CMK (cell line): ENCODE results near the gene ARIH2.
A peak's percentile ranks its signal among the peaks of the same experiment; 100 is the strongest.
"Not testable (repeated sequence)": the region's sequence is repeated elsewhere in the genome, so short reads cannot be mapped to it uniquely, and the experiment has no call there.

Source experiments
- DNase-seq: peaks from one replicate; pipeline ENCODE4 v3.0.0-alpha.2; 2010; ENCODE audit warnings: low read depth

Gene ARIH2

DNA sequence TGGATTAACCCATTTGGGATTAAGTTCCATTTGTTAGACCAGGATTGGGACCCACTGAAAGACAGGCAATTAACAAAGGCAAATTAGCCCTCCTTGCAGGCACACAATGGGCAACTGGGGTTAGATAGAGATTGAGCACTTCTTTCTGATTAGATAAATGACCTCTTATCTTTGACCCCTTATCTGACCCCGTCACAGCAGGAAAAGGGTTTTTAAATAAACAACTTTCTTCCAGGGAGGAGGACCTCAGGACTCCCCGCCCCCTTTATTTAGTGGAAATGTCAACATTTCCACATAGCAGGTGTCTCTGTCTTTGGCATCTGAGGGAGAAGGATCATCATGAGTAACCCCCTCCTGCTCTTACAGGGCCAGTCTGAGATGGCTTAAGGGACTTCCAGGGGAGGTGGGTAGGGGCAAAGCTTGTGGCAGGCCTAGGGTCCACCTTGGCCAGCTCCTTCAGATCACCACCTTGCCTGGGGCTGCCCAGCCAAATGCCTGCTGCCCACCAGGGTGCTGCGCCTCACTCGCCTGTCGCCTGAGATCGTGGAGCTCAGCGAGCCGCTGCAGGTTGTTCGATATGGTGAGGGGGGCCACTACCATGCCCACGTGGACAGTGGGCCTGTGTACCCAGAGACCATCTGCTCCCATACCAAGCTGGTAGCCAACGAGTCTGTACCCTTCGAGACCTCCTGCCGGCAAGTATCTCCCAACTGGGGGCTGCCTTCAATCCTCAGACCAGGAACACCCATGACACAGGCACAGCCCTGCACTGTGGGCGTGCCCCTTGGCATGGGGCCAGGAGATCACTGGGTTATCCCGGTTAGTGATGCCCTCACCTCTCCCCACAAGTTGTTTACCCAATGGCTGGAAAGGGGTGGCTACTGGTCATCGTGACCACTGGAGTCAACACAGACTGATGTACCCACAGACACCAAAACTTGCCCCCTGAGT, 86.0 kb downstream of the ARIH2 start:
- DNase-seq: no peak

GRCh38 chr3:49005303-49005680, 86.7 kb downstream of the ARIH2 start:
- DNase-seq: no peak

GRCh38 chr3:49005998-49006397, 87.4 kb downstream of the ARIH2 start:
- no peak for DNase-seq

GRCh38 chr3:49006408-49007067, 87.9 kb downstream of the ARIH2 start:
- no peak for DNase-seq

DNA sequence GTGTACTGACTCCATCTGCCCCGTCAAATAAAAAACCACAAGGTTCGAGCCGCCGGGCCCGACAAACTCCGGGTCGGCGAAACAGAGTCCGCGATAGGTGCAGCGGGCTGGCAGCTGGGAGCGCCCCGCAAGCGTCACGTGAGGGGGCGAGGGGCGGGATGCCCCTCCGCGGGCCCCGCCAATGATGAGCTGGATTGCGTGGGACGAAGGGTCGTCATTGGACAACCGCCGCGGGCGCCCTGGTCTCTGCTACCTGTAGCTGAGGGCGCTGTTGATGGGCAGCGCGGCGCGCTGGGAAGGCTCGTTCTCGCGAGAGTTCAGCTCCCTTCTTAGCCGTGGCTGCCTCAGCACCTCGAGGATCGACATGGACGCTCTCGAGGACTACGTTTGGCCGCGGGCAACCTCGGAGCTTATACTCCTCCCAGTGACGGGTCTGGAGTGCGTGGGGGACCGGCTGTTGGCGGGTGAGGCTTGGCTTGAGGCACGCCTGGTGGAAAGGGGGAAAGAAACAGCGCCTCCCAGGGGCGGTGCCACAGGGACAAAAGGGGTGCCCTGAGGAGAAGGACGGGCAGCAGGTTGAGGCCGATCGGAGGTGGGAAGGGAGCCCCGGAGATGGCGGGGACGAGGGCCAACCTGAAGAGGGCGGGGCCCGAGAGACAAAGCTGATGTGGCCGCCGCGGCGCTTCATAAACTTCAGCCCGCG, 88.6 kb downstream of the ARIH2 start, which contains the start of gene WDR6:
Gene WDR6 (plus strand): TSS at position 324 of the 703 bp plus-strand sequence. CDS start 41 bp downstream, at position 365.
- peak; percentile 95 for DNase-seq

DNA sequence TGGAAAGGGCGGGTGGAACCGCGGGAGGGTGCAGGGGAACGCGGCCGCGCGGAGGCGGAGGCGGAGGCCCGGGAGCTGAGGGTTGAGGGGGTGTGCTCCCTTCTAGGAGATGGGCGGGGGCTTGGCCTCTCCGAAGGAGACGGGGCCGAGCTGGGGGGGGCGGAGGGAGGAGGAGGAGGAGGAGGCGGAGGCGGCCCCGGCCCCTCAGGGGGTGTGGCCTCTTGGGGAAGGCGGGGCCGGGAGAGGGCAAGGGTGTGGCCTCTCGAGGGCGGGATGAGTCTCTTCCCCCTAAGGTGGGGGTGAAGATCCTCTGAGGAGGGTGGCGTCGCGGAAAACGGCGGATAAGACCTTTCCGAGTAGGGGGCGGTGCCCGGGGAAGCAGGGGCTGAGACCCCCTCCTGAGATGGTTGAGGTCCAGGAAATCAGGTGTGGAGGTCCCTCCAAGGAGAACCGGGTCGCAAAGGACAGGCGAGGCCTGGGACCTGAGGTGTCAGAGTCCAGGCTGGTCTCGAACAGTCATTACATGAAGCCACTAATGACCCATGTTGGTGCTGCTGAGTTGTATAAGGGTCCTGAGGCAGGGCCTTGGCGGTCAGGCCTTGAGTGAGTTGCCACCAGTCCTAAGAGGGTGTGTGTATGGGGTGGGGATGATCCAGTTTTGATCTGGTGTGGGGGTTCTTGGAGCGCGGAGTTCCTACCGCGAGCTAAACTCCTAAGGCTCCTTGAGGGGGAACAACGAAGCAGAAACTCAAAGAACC, 89.3 kb downstream of the ARIH2 start:
- no peak for DNase-seq

GRCh38 chr3:49008627-49009026, 90.0 kb downstream of the ARIH2 start:
- DNase-seq: not testable (repeated sequence)

DNA sequence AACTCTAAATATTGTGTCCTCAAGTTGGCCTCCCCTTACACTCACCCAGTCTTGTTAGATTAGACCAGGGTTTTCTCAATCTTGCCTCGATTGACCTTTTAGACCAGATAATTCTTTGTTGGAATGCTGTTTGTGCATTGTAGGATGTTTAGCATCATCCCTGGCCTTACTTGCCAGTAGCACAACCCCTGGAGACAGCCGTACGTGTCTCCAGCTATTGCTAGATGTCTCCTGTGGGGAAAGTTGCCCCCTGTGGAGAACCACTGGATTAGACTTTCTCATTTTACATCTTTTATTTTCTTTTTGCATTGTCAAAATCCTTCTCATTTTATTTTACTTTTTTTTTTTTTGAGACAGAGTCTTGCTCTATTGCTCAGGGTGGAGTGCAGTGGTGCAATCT, 90.8 kb downstream of the ARIH2 start:
- no peak for DNase-seq

GRCh38 chr3:49012441-49013017, 93.9 kb downstream of the ARIH2 start:
- DNase-seq: no peak

- no peak for DNase-seq
Observed at GRCh38 chr3:49013113-49013737, 94.6 kb downstream of the ARIH2 start.

- no peak for DNase-seq
Observed at GRCh38 chr3:49013738-49014660, 95.4 kb downstream of the ARIH2 start.

DNA sequence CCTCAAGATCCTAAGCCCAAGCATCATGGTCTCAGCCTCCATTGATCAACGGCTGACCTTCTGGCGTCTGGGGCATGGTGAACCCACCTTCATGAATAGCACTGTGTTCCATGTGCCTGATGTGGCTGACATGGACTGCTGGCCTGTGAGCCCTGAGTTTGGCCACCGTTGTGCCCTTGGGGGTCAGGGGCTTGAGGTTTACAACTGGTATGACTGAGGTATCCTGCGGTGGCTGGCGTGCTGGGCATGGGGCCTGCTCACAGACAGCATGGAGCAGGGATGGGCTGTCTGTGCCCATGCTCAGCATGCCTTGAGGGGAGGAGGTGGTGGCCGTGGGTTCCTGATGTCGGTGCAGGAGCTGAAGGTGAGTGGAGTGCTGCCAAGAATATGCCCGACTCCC, 96.4 kb downstream of the ARIH2 start:
- DNase-seq: no peak

- no peak for DNase-seq
Observed at GRCh38 chr3:49015765-49016164, 97.1 kb downstream of the ARIH2 start.

DNA sequence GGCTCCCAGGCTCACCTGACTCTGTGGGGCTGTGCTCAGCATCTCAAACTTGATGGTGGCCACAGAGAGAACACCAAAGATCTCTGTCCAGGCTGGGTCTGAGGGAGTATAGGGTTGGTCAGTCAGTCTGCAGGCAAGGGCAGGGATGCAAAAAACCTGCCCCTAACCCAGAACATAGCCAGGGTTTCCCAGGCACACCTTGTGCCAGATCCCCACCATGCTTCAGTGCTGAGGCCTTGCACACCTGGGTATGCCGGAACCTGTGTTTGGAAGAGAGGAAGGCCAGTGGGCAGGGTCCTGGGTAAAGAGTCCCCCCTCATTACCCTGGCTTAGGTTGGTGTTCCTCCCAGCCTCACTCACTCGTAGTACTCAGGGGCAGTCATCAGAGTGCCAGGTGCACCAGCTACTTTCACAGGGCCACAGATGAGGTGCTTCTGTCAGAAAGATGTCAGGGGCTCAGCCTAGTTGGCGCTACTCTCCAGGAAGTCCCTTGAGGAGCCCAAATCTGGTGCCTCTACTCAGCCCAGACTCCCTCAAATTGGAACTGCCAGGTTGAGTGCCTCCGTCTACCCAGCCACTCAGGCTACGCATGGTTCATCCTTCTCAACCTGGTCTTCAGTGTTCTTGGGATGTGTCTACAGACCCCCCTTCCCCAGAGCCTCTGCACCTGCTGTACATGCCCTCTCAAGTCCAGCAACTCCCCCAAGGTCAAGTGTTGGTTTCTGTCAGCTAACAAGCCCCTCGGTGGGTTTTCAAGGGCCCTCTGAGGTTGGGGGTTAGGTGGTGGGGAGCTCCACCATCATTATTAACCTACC, 98.0 kb downstream of the ARIH2 start:
- DNase-seq: no peak

GRCh38 chr3:49017229-49017970, 98.8 kb downstream of the ARIH2 start:
- DNase-seq: no peak

DNA sequence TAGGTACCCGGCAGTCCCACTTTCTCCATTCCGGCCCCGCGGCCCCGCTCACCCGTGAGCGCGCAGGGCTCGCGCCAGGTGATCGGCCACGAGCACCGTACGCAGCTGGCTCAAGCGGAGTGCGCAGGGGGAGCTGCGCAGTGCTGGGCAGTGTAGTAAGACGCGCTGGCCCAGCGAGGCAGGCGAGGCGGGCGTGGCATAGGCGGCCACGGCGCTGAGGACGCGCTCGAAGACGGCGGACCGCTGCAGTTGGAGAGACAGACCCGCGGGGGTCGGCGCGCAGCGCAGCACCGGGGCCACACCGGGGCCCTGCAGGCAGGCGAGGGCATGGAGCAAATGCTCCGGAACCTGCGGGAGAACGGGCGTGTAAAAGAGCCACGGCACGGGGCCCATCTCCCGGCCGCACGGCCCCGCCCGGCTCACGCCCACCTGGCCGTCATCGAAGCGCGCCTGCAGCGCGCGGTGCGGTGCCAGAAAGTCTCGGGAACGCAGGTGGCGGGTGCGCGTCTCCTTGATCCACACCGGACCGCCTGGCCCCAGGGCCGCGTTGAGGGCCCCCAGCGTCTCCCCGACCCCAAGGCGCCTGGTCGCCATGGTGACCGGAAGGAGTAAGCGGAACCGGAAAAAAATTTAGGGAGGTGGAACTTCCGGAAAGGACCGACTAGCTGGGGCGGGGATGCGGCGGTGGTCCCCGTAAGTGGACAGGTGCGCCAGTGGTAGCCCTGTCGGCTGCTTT, 99.5 kb downstream of the ARIH2 start, which contains the start of gene DALRD3:
Gene DALRD3 (minus strand): TSS at position 610 of the 736 bp plus-strand sequence. CDS start 16 bp downstream, at position 594.
- DNase-seq: no peak

- no peak for DNase-seq
Observed at GRCh38 chr3:49018707-49019006, 100.0 kb downstream of the ARIH2 start.

GRCh38 chr3:49019941-49020329, 101.3 kb downstream of the ARIH2 start:
- DNase-seq: no peak
